ENCODE measurements around the gene HDAC4. TPM values are rescaled to one million over a fixed set of nuclear protein-coding genes. Genes with fewer than 3 reads are reported as not detected.

HDAC4 gene
- total and polyA plus RNA-seq, 9 of the 15 experiments (the other 6 are each of a cell fraction or from before 2014, with no cell fraction given), result 0.11 to 20.2 (median 4.0) TPM

- TF ChIP-seq, protein P1, sequence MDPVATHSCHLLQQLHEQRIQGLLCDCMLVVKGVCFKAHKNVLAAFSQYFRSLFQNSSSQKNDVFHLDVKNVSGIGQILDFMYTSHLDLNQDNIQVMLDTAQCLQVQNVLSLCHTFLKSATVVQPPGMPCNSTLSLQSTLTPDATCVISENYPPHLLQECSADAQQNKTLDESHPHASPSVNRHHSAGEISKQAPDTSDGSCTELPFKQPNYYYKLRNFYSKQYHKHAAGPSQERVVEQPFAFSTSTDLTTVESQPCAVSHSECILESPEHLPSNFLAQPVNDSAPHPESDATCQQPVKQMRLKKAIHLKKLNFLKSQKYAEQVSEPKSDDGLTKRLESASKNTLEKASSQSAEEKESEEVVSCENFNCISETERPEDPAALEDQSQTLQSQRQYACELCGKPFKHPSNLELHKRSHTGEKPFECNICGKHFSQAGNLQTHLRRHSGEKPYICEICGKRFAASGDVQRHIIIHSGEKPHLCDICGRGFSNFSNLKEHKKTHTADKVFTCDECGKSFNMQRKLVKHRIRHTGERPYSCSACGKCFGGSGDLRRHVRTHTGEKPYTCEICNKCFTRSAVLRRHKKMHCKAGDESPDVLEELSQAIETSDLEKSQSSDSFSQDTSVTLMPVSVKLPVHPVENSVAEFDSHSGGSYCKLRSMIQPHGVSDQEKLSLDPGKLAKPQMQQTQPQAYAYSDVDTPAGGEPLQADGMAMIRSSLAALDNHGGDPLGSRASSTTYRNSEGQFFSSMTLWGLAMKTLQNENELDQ (CRISPR knock-in tag; IDR thresholded peaks at IDR 0.05; ENCODE audit: borderline replicate concordance), result no peak
- no peak for TF ChIP-seq NFATC3 (IDR thresholded peaks at IDR 0.05)
Observed at GRCh38 chr2:239053801-239054503, 346.9 kb downstream of the HDAC4 start (continued).

GRCh38 chr2:239052798-239053665 lies 347.8 kb downstream of the HDAC4 start:
- Histone ChIP-seq H3K9me3 (replicated peaks; ENCODE audit: control insufficient read depth, insufficient read depth, low read depth, low read length) (no peaks in the 10 kb centered on the region), H4K20me1 (replicated peaks; ENCODE audit: control insufficient read depth, insufficient read depth, low read length) (no peaks in the 10 kb centered on the region), H2AFZ (ENCODE audit: low read depth, low read length) (no peak overlapping the region), H3K36me3 (ENCODE audit: control insufficient read depth, insufficient read depth, low read length) (no peaks in the 10 kb centered on the region), H3K4me3 (no peak overlapping the region), H3K9me1 (ENCODE audit: control insufficient read depth, insufficient read depth, low read length) (no peaks in the 10 kb centered on the region), H3K79me2 (ENCODE audit: control insufficient read depth, insufficient read depth, low read length) (no peaks in the 10 kb centered on the region), H3K4me1 (replicated peaks in 1 of 2; ENCODE audit: control insufficient read depth in 2 of 2, insufficient read depth in 2 of 2, low read length in 2 of 2) (peaks cover 0 to 10% of the 10 kb centered on the region in 2 experiments; a peak in 2 of 5 replicates), H3K4me2 (ENCODE audit: insufficient read depth, low read length) (no peak overlapping the region), H3K27ac (ENCODE audit: extremely low read depth, low read depth, low read length) (no peak overlapping the region), H3K9ac (ENCODE audit: insufficient read depth in 1 of 2, low read depth in 2 of 2, low read length in 2 of 2) (no peak overlapping the region), H3K27me3 (ENCODE audit: control insufficient read depth in 2 of 2, insufficient read depth in 2 of 2, low read length in 2 of 2) (no peaks in the 10 kb centered on the region)
- WGBS (ENCODE audit: insufficient coverage, low coverage, missing lambda C conversion rate), result 99% methylated on average over 27 of the region's 51 CpGs
- CTCF ChIA-PET (ENCODE audit: low intra/inter-chr PET ratio), result no interaction called here
- no TSS peak for BruUV-seq (replicated peaks)
- intact Hi-C loops (cut with micrococcal nuclease), result no loop called here
- POLR2A ChIA-PET, result no interaction called here
- DNase-seq (ENCODE audit: extremely low read depth in 1 of 4, low spot score in 3 of 4) (no peak), ATAC-seq (no peak), FAIRE-seq (no peak)
- in situ Hi-C loops (cut with MboI), result no loop called here
- TF ChIP-seq ETV5 (CRISPR knock-in tag; IDR thresholded peaks at IDR 0.05; ENCODE audit: low read depth), result no peak
- no peak for TF ChIP-seq ZNF639 (CRISPR knock-in tag; conservative IDR thresholded peaks at IDR 0.05 in 1 of 2, IDR thresholded peaks at IDR 0.05 in 1 of 2)
- TF ChIP-seq SMARCA5 (IDR thresholded peaks at IDR 0.05), result no peak
- TF ChIP-seq ILK (tag; IDR thresholded peaks at IDR 0.05; ENCODE audit: borderline replicate concordance, low read depth), result no peak
- no peak for TF ChIP-seq ZNF212 (CRISPR knock-in tag; IDR thresholded peaks at IDR 0.05)
- no peak for TF ChIP-seq GTF2E2 (tag; IDR thresholded peaks at IDR 0.05)
- no peak for TF ChIP-seq PHB (CRISPR knock-in tag; IDR thresholded peaks at IDR 0.05)
- no peak for TF ChIP-seq HCFC1 (IDR thresholded peaks at IDR 0.05; ENCODE audit: low read depth, low read length)
- no peak for TF ChIP-seq BACH1 (tag; IDR thresholded peaks at IDR 0.05)
- TF ChIP-seq SMAD1 (IDR thresholded peaks at IDR 0.05; ENCODE audit: low read depth, low read length, partially characterized antibody), result no peak
- no peak for TF ChIP-seq ZFP91 (CRISPR knock-in tag; IDR thresholded peaks at IDR 0.05)
- TF ChIP-seq ZNF561 (CRISPR knock-in tag; conservative IDR thresholded peaks at IDR 0.05), result no peak
